AG09309 (cell line): ENCODE results near the gene RAB20.

ENCODE experiments used
- DNase-seq: peaks from one replicate; pipeline ENCODE4 v3.0.0-alpha.2; 2010; ENCODE audit warnings: low read depth
- H3K4me3 ChIP-seq: 2 replicates; pipeline ENCODE4 v1.5.1; 2011; ENCODE audit warnings: mild to moderate bottlenecking, low read depth, low read length, moderate library complexity; ENCODE audit not compliant: control insufficient read depth
- CTCF ChIP-seq: IDR thresholded peaks from 2 replicates; pipeline ENCODE4 v1.5.1; 2011; ENCODE audit warnings: mild to moderate bottlenecking, low read depth, low read length, inconsistent platforms; ENCODE audit not compliant: insufficient read depth, control insufficient read depth; ENCODE audit errors: missing control alignments

The RAB20 gene

GRCh38 chr13:110555601-110556223 lies 5.8 kb downstream of the RAB20 start:
- no peak overlapping the region for H3K4me3 ChIP-seq
- DNase-seq = no peak
- TF ChIP-seq CTCF = no peak

- TF ChIP-seq CTCF = no peak
- no peak for DNase-seq
- no peak overlapping the region for H3K4me3 ChIP-seq
These were observed 6.6 kb downstream of the RAB20 start for GRCh38 chr13:110554946-110555345.

- no peak for TF ChIP-seq CTCF
- DNase-seq = no peak
- no peak overlapping the region for H3K4me3 ChIP-seq
These were observed 7.2 kb downstream of the RAB20 start for GRCh38 chr13:110554227-110554836.

- no peak overlapping the region for H3K4me3 ChIP-seq
- TF ChIP-seq CTCF = no peak
- no peak for DNase-seq
These were observed 8.1 kb downstream of the RAB20 start for GRCh38 chr13:110553417-110553816.

DNA sequence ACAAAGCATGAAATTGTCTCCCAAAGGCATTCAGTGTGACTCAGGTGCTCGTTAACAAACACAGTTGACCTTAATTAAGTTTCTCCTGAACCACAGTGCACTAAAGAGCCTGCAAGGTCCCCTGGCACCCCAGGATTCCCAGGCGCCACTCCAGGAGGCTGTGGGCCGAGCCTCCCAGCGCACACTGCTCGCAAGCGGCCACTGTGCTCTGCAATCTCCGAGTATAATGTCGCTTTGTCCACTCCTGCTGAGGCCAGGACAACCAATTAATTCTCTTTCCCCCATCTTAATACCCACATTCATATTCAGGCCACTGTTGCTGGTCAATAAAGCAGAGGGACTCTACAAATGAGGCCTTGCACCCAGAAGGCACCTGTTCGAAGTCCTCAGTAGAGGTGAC lies 8.8 kb downstream of the RAB20 start:
- no peak for TF ChIP-seq CTCF
- DNase-seq = no peak
- no peak overlapping the region for H3K4me3 ChIP-seq

GRCh38 chr13:110551284-110551683 lies 10.2 kb downstream of the RAB20 start:
- no peak for DNase-seq
- H3K4me3 ChIP-seq = no peak overlapping the region
- no peak for TF ChIP-seq CTCF
